K562 (cell line): Measurements from ENCODE around the gene ATP6V1F. TPM values are rescaled to one million over a fixed set of nuclear protein-coding genes. Genes with fewer than 3 reads are reported as not detected.

Experiments used
- ATF2 ChIP-seq: sonication (generic); formaldehyde crosslinking; IDR thresholded peaks from 2 replicates; pipeline ENCODE4 v1.8.1; 2022; ENCODE audit warnings: missing genetic modification reagents
- BRCA1 ChIP-seq, 2 experiments: fragments of 450-650 bp in 1 of 2; sonication (generic) in 1 of 2; formaldehyde crosslinking in 1 of 2; IDR thresholded peaks; 2 replicates each; pipeline versions ENCODE4 v1.5.0 to v1.6.1; 2017 to 2020; ENCODE audit warnings: mild to moderate bottlenecking in 1 of 2, missing genetic modification reagents in 1 of 2
- DNMT1 ChIP-seq: fragments of 450-650 bp; IDR thresholded peaks from 2 replicates; pipeline ENCODE4 v1.6.1; 2016; ENCODE audit warnings: antibody characterized with exemption, mild to moderate bottlenecking
- FOXP4 ChIP-seq: sonication (generic); formaldehyde crosslinking; IDR thresholded peaks from 2 replicates; pipeline ENCODE4 v1.8.0; 2022; ENCODE audit warnings: mild to moderate bottlenecking, missing genetic modification reagents, borderline replicate concordance
- HCFC1 ChIP-seq: IDR thresholded peaks from 2 replicates; pipeline ENCODE4 v1.6.1; 2012; ENCODE audit warnings: low read depth, low read length, improper control_type of control experiment
- HMBOX1 ChIP-seq: sonication (generic); IDR thresholded peaks from 2 replicates; pipeline ENCODE4 v1.6.1; 2016
- MYNN ChIP-seq, 2 experiments: sonication (generic); formaldehyde crosslinking in 1 of 2; IDR thresholded peaks; 2 replicates each; pipeline versions ENCODE4 v1.5.0 to v1.6.1; 2016 to 2020; ENCODE audit warnings: antibody characterized with exemption in 1 of 2, missing genetic modification reagents in 1 of 2
- NFIC ChIP-seq: fragments of 450-650 bp; IDR thresholded peaks from 2 replicates; pipeline ENCODE4 v1.6.1; 2017; ENCODE audit warnings: mild to moderate bottlenecking, inconsistent platforms
- RCOR1 ChIP-seq, 2 experiments: IDR thresholded peaks; 2 replicates each; pipeline ENCODE4 v1.6.1; 2012; ENCODE audit warnings: low read depth in 2 of 2, low read length in 2 of 2, borderline replicate concordance in 1 of 2, improper control_type of control experiment in 1 of 2
- TBL1XR1 ChIP-seq, 2 experiments: IDR thresholded peaks; 2 replicates each; pipeline ENCODE4 v1.6.1; 2012; ENCODE audit warnings: improper control_type of control experiment in 2 of 2, low read length in 2 of 2, mild to moderate bottlenecking in 1 of 2
- TGIF2 ChIP-seq: sonication (generic); formaldehyde crosslinking; IDR thresholded peaks from 2 replicates; pipeline ENCODE4 v1.8.1; 2022; ENCODE audit warnings: mild to moderate bottlenecking, missing genetic modification reagents, moderate library complexity
- polyA plus RNA-seq, 8 experiments: library from polyadenylated mRNA; depleted of rRNA in 4 of 8; stranded (reverse) in 5 of 8; unstranded in 3 of 8; fragments of >200 nt; fragmentation: Nextera tagmentation in 2 of 8; fragmentation: Illumina TruSeq in 1 of 8; extraction: Ambion mirVana in 2 of 8; extraction: Trizol in 1 of 8; gene quantifications; 2 replicates each; pipeline versions ENCODE4 v1.2.1 to v1.2.3, GENCODE V29; 2011 to 2014; ENCODE audit warnings: inconsistent platforms in 1 of 8, missing spikeins in 1 of 8
- total RNA-seq, 7 experiments: library from RNA; depleted of rRNA in 6 of 7; stranded (reverse); fragments of >200 nt in 6 of 7; fragmentation: Illumina TruSeq in 2 of 7; extraction: Trizol in 2 of 7; gene quantifications; 2 replicates each; pipeline versions ENCODE4 v1.2.1 to v1.2.3, GENCODE V29; 2011 to 2021; ENCODE audit warnings: low replicate concordance in 1 of 7
- TF ChIP-seq, protein P1 (sequence below): fragments of 250-450 bp; sonication (Bioruptor Pico); IDR thresholded peaks from 2 replicates; pipeline ENCODE4 v1.5.0; 2021; ENCODE audit warnings: mild to moderate bottlenecking, borderline replicate concordance
- TF ChIP-seq, protein P2 (sequence below): fragments of 250-450 bp; sonication (Bioruptor Pico); IDR thresholded peaks from 2 replicates; pipeline ENCODE4 v1.5.0; 2020; ENCODE audit warnings: mild to moderate bottlenecking, borderline replicate concordance

ATP6V1F gene
- total and polyA plus RNA-seq, 9 of the 15 experiments (the other 6 are each of a cell fraction or from before 2014, with no cell fraction given), result 206 to 1,123 (median 542) TPM

- TF ChIP-seq, protein P1, sequence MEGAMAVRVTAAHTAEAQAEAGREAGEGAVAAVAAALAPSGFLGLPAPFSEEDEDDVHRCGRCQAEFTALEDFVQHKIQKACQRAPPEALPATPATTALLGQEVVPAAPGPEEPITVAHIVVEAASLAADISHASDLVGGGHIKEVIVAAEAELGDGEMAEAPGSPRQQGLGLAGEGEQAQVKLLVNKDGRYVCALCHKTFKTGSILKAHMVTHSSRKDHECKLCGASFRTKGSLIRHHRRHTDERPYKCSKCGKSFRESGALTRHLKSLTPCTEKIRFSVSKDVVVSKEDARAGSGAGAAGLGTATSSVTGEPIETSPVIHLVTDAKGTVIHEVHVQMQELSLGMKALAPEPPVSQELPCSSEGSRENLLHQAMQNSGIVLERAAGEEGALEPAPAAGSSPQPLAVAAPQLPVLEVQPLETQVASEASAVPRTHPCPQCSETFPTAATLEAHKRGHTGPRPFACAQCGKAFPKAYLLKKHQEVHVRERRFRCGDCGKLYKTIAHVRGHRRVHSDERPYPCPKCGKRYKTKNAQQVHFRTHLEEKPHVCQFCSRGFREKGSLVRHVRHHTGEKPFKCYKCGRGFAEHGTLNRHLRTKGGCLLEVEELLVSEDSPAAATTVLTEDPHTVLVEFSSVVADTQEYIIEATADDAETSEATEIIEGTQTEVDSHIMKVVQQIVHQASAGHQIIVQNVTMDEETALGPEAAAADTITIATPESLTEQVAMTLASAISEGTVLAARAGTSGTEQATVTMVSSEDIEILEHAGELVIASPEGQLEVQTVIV (CRISPR knock-in tag), result no peak
- TF ChIP-seq DNMT1, result no peak
- TF ChIP-seq BRCA1 (IDR thresholded peaks at IDR 0.05), result no peak
- TF ChIP-seq BRCA1 (CRISPR knock-in tag; IDR thresholded peaks at IDR 0.05), result no peak
- TF ChIP-seq, protein P2, sequence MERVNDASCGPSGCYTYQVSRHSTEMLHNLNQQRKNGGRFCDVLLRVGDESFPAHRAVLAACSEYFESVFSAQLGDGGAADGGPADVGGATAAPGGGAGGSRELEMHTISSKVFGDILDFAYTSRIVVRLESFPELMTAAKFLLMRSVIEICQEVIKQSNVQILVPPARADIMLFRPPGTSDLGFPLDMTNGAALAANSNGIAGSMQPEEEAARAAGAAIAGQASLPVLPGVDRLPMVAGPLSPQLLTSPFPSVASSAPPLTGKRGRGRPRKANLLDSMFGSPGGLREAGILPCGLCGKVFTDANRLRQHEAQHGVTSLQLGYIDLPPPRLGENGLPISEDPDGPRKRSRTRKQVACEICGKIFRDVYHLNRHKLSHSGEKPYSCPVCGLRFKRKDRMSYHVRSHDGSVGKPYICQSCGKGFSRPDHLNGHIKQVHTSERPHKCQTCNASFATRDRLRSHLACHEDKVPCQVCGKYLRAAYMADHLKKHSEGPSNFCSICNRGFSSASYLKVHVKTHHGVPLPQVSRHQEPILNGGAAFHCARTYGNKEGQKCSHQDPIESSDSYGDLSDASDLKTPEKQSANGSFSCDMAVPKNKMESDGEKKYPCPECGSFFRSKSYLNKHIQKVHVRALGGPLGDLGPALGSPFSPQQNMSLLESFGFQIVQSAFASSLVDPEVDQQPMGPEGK (CRISPR knock-in tag), result no peak
- no peak for TF ChIP-seq NFIC
- TF ChIP-seq ATF2 (CRISPR knock-in tag), result no peak
- TF ChIP-seq TGIF2 (CRISPR knock-in tag), result no peak
- no peak for TF ChIP-seq TBL1XR1 (IDR thresholded peaks at IDR 0.05; ENCODE audit: low read length in 2 of 2)
- TF ChIP-seq FOXP4, result no peak
- TF ChIP-seq MYNN (IDR thresholded peaks at IDR 0.05), result no peak
- TF ChIP-seq MYNN (CRISPR knock-in tag; IDR thresholded peaks at IDR 0.05), result no peak
- no peak for TF ChIP-seq HMBOX1
- no peak for TF ChIP-seq RCOR1 (IDR thresholded peaks at IDR 0.05; ENCODE audit: borderline replicate concordance in 1 of 2, low read depth in 2 of 2, low read length in 2 of 2)
- no peak for TF ChIP-seq HCFC1
These were observed 22.1 kb downstream of the ATP6V1F start (continued) for GRCh38 chr7:128884561-128885369.
